ENCODE data around the gene DTX1.
A peak's percentile ranks its signal among the peaks of the same experiment; 100 is the strongest.

Gene DTX1

DNA sequence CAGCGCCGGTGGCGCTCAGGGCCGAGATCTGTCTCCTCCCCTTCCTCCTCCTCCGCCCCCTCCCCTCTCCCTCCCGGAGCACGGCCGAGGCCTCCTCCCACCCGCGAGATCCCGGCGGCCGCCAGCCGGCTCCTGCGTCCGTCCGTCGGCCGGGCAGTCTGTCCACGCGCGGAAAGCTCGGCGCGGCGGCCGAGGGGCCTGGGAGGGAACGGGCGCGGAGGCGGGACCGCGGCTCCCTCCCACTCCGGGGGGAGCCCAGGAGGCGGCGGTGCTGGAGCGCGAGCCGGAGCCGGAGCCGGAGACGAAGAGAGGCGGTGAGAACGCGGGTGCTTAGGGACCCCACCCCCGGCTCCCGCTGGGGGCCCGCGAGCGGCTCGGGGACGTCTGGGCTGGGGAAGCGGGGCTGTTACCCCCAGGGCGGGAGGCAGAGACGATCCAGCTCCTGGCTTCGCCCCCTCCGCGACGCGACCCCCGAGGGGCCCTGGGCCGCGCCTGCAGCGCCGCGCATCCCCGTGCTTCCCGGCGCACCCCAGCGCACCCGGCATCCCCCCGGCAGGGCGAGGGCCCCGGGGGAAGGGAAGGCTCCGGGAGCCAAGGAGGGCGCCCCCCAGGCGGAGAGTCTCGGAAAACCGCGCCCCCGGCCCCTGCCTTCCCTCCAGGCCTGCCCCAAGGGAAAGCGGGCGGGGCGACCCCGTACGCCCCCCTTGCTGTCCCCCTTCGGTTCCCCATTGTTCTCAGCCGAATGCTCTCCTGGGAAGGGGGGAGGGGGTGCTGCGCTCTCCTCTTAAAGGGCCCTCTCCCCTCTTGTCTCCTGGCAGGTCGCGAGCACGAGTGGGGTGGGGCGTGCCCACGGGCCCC lies at the start of gene DTX1:
TSS of gene DTX1 (plus strand) at position 100 of the 858 bp plus-strand sequence. CDS start 1,463 bp downstream, outside the sequence.
- DNase-seq (ENCODE audit: low read depth in 2 of 2), result peak; percentile 22 to 42

DNA sequence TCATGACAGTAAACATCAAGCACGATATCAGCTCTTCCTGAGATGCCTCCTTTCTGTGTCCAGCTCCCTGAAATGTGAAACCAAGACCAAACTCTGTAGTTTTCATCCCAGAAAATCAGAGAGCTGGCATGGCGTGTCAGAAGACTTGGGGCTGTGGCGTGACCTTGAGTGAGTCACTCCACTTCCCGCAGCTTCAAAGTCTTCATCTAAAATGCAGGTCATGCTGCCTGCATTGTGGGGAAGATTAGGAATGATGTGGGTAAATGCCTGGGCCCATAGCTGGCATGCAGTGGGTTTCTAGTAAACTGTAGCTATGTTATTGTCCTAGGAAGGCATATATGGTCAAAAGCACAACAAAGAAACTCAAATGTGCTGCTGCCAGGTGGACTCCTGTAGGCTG lies 49.4 kb upstream of the DTX1 start:
- DNase-seq (ENCODE audit: low read depth in 2 of 2), result no peak

DNA sequence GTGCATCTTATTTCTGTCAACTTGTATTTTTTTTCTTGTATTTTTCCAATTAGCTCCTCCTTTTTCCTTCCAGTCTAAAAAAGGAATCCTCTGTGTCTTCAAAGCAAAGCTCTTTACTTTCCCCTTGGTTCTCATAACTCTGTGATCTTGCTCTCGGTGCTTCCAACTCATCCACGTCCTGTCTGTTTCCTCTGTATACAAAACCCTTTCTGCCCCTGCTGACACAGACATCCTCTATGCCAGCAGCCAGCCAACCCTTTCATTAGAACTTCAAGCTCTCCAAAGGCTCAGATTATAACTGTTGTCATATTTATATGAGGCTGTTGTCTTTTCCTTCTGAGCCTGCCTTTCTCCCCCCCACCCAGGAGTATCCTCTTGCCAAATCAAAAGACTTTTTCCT lies 45.8 kb upstream of the DTX1 start:
- DNase-seq (ENCODE audit: low read depth in 2 of 2), result no peak

DNA sequence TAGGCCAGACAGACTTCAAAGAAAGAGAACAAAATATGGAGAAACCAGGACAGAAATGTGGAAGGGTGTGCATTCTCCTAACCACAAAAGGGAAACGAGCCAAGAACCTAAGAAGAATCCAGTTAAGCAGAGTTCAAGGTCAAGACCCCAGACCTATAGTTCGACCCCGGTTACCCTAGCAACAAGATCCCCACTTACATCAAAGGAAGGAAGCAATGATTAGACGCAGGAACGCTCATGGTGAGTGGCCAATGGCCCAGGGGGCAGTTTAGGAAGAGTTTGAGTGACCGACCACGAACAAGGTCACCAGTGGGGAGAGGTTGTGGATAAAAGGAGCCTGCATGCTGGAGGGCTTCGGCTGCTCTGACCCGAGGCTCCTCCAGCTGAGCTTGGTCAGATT lies 42.0 kb upstream of the DTX1 start:
- DNase-seq (ENCODE audit: low read depth in 2 of 2), result no peak

DNA sequence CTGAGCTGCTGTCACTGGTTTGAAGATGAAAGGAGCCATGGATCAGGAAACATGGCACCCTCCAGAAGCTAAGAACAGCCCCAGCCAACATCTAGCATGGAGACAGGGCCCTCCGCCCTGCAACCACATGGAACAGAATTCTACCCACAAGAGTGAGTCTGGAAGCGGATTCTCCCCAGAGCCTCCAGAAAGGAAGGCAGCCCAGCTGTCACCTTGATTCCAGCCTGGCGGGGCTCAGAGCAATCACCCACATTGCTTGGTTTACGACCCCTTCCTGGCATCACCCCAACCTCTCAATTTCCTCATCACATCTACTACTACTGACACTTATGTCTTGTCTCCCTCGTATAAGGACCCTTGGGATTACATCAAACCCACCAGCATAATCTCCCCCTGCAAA lies 39.7 kb upstream of the DTX1 start:
- DNase-seq (ENCODE audit: low read depth in 2 of 2), result no peak

DNA sequence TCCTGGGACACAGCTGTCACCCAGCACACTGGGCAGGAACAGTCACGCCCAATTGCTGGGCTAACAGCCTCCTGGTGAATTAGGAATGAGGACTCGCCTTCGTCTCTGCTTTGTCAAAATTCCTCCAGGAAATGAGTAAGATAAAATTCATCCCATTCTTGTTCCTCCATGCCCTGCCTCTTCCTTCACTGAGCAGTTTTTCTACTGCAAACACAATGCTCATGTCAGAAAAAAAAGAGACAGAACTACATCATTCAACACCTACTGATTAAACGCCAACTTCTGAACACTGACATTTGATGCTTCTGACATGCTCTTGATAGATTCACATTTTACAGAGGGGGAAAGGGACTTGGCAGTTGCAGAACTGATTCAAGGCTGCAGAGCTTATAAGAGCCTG lies 37.5 kb upstream of the DTX1 start:
- no peak for DNase-seq (ENCODE audit: low read depth in 2 of 2)

DNA sequence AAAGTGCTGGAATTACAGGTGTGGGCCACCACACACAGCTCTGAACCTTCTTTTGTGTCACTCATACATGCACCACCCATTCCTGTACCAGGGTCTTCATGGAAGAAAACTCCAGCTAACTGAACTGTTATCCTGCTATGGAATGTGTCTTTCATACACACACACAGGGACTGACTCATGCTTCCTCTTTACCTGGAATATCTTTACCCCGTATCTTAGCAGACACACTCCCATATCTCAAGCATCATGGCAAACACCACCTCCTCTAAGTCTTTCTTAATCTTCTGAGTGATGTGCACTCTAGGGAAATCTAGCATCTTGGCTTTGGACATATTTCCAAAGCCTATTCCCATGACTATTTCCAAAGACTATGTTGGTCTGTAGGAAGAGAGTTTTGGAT lies 35.0 kb upstream of the DTX1 start:
- DNase-seq (ENCODE audit: low read depth in 2 of 2), result no peak

DNA sequence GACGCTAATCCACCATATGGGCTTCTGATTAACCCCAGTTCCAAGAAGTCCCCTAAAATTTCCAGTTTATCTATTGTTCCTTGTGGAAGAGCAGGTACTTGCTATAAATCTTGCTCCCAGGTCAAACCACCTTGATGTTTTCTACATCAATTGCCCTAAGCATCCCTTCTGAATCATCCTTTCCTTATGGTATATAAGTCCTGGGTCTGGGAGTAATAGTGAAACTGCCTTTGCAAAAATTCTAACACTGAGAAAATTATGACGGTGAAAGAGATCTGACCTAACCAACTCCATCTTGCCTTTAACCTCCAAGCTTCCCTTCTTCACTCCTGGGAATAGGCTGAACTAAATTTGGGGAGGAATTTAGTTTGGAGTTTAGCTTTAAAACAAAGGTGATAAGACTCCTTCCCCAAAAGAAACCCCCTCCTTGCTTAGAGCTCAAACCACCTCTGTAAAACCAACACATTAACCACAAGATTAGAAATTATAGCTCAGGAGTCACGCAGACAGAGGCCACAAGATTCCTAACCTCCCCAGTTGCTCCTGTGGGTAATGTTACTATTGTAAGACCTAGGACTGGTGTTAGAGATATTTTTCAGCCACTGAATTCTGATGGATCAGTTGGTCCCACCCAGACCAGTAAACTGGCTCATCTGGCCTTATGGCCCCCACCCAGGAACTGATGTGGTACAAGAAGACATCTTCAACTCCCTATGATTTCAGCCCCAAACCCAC lies 33.8 kb upstream of the DTX1 start:
- DNase-seq (ENCODE audit: low read depth in 2 of 2), result no peak

DNA sequence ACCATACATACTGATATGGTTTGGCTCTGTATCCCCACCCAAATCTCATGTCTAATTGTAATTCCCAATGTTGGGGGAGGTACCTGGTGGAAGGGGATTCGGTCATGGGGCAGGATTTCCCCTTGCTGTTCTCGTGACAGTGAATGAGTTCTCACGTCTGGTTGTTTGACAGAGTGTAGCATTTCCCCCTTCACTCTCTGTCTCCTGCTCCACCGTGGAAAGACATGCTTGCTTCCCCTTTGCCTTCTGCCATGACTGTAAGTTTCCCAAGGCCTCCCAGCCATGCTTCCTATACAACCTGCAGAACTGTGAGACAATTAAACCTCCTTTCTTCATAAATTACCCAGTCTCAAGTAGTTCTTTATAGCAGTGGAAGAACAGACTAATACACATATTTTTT lies 28.8 kb upstream of the DTX1 start:
- DNase-seq (ENCODE audit: low read depth in 2 of 2), result no peak

DNA sequence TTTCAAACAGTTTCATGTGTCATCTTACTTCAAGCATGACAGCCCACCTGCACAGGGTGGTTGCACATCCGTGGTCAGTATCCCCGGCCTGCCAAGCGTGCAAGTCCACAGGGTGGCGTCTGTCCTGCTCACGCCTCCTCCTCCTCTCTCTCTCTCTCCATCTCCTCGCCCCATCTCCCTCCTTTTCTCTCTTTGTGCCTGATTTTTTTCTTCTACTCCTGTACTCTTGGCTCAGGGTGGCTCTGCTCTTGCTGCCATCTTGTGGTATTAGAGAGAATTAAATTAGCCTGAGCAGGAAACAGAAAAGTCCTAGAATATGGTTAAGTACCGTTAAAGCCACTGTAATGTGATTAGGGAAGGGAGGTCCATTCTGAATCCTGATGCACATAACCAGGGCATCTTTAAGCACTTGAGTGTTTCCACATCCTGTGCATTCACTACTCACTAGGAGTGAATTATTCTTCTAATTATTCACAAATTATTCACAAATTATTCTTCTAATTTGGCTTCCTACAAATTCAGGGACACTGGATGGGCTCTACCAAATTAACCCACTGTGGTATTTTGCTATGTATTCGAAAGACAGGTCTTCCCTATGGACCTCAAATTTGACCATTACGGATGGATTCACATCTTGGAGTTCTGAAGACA lies 25.5 kb upstream of the DTX1 start:
- no peak for DNase-seq (ENCODE audit: low read depth in 2 of 2)

DNA sequence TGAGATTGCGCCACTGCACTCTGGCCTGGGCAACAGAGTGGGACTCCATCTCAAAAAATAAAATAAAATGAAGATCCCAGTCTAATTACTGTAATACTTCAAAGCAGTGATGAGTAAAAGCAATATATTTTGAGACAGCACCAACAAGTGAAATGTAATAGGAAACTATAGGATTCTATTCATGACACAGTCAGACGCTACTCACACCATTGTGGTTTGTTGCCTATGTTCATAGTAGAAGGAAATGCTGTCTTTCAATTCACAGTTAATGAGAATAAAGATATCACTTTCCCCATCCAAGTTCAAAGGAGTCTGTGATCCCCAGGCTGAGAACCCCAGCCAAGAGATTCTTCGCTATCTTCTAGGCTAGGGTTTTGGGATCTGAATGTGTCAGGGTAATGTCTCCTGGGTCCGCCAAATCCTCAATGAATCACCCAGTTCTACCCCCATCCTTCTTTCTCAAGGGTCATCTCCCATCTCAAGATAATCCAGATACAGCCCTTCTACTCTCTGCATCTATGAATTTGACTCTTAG lies 16.6 kb upstream of the DTX1 start:
- no peak for DNase-seq (ENCODE audit: low read depth in 2 of 2)

DNA sequence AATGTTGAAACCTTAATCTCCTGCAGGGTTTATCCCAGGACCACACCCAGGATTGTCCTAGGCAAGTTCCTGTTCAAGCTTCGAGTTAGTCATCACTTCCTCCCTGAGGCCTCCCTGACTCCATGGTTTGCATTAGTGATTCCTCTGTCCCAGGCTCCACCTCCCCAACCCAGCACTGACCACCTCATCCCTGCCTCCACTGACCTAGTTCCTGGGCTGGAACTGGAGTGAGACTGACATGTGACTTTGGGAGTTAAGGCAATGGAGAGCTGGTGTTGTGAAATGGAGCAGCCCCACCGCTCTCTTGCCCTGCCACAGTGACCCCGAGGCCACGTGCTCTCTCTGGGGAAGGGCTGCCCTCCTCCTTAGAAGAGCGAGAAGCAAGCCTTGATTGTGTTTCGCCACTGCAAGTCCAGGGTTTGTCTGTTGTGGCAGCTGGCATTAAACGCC lies 15.8 kb upstream of the DTX1 start:
- no peak for DNase-seq (ENCODE audit: low read depth in 2 of 2)

DNA sequence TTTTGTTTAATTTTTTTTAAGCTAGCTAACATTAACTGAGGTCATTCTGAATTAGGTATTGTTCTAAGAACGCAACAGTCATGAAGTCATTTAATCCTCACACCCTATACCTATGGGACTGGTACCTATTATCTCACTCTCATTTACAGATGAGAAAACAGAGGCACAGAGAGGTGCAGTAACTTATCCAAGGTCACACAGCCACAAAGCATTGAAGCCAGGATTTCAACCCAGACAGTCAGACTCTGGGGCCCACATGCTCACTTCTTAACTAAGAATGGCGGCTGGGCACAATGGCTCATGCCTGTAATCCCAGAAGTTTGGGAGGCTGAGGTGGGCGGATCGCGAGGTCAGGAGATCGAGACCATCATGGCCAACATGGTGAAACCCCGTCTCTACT lies 15.0 kb upstream of the DTX1 start:
- no peak for DNase-seq (ENCODE audit: low read depth in 2 of 2)

DNA sequence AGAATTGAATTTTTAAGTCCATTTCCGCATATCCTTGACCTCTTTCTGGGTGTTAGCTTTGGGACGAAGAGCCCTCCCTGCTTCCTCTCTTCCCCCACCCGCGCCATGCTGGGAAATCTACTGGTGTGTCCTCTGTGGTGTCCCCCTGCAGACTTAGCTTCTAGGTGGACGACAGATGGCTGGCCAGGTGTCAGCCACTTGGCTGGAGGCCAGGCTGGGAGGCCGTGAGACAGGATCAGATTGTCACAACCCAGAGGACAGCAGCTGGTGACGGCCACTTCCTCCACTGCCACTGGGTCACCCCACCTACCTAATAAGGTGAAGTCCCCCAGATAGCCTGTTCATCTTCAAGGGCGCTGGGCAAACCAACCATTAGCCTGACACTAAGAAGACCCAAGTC lies 13.3 kb upstream of the DTX1 start:
- no peak for DNase-seq (ENCODE audit: low read depth in 2 of 2)

DNA sequence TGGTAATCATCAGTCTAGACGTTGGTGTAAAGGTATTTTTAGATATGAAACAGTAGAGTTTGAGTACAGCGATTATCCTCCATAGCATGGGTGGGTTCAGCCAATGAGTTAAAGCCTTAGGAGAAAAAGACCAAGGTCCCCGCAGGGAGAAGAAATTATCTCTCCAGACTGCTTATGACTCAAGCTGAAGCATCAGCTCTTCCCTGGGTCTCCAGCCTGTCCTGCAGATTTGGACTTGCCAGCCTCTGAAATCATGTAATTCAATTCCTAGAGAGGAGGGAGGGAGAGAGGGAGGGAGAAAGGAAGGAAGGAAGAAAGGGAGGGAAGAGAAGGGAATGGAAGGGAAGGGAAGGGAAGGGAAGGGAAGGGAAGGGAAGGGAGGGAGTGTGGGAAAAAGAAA lies 12.0 kb upstream of the DTX1 start:
- DNase-seq (ENCODE audit: low read depth in 2 of 2), result no peak

DNA sequence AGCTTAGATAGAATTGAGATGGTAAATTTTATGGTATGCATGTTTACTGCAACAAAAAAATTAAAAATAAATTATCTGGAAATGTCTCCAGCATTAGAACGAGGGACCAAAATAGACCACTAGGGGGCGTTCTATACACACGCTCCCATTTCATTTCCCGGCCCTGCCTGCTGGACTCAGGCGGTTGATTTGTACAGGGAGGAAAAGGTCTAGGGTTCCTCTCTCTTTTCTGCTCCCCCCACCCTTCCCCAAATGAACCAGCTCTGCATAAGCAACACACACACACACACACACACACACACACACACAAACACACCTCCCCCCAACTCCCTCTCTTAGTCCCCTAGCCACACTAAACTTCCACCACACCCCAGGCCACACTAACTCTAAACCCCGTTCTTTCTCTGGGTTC lies 7.8 kb upstream of the DTX1 start:
- peak in 1 of 2 donors; percentile 70 for DNase-seq (ENCODE audit: low read depth in 2 of 2)

DNA sequence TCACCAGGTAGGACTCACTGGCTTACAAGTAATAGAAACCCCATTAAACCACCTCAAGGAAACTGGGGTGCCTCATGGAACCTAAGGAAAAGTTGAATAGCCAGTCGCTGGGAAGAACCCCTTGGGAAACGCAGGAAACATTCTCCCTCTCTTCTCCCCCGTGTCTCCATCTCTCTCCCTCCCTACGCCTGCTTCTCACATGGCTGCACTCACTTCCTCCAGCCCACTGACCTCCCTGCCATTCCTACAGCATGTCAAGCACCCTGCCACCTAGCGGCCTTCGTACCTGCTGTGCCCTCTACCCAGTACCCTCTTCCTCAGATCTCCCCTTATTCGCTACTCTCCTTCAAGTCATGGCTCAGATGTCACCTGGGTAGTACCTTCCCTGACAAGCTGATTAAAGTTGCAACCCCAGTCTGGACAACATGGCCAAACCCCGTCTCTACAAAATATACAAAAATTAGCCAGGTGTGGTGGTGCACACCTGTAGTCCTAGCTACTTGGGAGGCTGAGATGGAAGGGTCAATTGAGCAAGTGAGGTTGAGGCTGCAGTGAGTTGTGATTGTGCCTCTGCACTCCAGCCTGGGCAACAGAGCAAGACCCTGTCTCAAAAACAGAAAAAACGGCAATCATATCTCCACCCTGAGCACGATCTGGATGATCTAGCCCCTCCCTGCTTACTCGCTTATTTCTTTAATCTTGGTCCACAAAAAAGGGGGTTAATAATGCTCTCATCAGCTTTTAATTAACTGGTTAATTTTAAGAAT lies 6.4 kb upstream of the DTX1 start:
- no peak for DNase-seq (ENCODE audit: low read depth in 2 of 2)

DNA sequence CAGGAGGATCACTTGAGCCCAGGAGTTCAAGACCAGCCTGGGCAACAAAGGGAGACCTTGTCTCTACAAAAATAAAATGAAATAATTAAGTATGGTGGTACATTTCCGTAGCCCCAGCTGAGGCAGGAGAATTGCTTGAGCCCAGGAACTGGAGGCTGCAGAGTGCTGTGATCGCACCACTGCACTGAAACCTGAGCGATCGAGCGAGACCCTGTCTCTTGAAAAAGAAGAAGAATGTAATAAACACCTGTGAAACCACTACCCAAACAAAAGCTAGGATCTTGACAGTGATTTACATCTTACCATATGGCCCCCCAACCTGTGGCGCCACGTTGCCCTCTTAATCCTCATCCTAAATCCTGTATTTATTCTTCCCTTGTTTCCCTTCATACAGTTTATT lies 5.7 kb upstream of the DTX1 start:
- DNase-seq (ENCODE audit: low read depth in 2 of 2), result no peak

DNA sequence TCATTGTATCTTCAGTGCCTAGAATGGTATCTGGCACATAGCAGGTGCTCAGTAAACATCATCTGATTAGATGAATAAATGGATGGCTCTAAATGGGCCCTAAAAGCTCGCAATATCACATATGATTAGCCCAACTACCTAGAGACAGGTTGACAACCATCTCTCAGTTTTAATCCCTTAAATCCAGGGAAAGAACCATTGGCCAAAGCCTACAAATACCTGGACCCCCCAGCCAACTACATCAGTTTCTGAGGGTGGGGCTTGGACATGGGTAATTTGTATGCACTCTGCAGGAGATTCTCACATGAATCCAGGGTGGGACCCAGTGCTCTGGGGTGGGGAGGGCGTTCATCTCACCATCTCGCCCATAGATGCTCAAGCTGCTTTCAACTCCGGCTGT lies 4.8 kb upstream of the DTX1 start:
- no peak for DNase-seq (ENCODE audit: low read depth in 2 of 2)

DNA sequence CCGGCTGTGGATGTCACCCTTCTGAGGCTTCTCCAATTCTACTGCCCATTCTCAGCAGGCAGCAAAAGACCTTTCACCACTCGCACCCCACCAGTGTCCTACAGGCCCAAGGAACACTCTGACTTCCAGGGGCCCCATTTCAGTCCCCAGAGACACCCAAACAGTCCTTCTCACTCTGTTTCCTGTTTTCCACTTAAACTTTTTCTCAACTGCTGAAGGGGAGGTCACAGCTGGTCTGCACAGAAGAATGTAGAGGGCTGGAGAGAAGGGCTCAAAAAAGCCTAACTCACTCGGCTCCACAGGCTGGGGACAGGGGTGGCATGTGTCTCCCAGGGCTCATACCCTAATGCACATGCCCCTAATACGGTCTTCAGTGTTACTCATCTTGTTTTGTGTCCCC lies 4.2 kb upstream of the DTX1 start:
- no peak for DNase-seq (ENCODE audit: low read depth in 2 of 2)

DNA sequence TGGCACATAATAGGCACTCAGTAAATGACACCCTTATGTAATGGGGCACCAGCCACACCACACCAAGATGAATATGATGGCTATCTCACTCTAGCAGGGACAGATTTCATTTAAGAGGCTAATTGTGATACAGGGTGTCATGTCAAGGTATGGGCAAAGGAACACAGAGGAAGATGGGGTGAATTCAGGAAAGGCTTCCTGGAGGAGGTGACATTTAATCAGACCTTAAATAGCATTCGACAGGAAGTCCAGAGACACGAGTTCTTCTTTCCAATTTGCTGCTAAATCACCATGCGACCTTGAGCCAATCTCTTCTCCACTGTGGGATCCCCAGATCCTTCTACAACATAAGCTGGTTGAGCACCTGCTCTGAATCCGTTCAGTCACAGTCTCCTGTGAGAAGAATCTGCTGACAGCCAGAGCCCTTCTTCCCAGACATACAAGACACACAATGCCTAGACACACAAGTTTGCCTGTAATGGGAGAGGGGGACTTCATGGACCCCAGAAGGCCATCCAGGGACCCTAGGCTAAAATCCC lies 1.5 kb upstream of the DTX1 start:
- DNase-seq (ENCODE audit: low read depth in 2 of 2), result no peak

Data from stimulated activated CD4-positive, alpha-beta T cell treated with anti-CD3 and anti-CD28 coated beads, Interleukin-1b, Interleukin-23, amount 100 ng/mL, for 4 hours (primary cell).